DOHH2 (cell line): Measurements from ENCODE around the gene SIPA1L2.

ENCODE experiments used
- H3F3A ChIP-seq: fragments of 200-600 bp; sonication (generic), shearing (Covaris generic); 2 replicates; pipeline ENCODE4 v1.6.0; 2016; ENCODE audit warnings: antibody characterized with exemption, mild to moderate bottlenecking; ENCODE audit not compliant: control insufficient read depth, insufficient read depth
- H3K27ac ChIP-seq: fragments of 200-600 bp; sonication (generic); 2 replicates; pipeline ENCODE4 v1.5.1; 2014; ENCODE audit warnings: low read depth, mild to moderate bottlenecking, low read length, moderate library complexity
- H3K27me3 ChIP-seq: fragments of 200-600 bp; sonication (generic); 2 replicates; pipeline ENCODE4 v1.6.1; 2014; ENCODE audit warnings: mild to moderate bottlenecking, low read length, mixed read lengths; ENCODE audit not compliant: control insufficient read depth
- H3K36me3 ChIP-seq: fragments of 200-600 bp; sonication (generic); 2 replicates; pipeline ENCODE4 v1.6.1; 2014; ENCODE audit warnings: mild to moderate bottlenecking, low read length, moderate library complexity, mixed read lengths; ENCODE audit not compliant: control insufficient read depth
- H3K4me1 ChIP-seq: fragments of 200-600 bp; sonication (generic); 2 replicates; pipeline ENCODE4 v1.6.1; 2014; ENCODE audit warnings: mild to moderate bottlenecking, low read length, mixed read lengths; ENCODE audit not compliant: control insufficient read depth
- H3K4me2 ChIP-seq: fragments of 200-600 bp; sonication (generic); 2 replicates; pipeline ENCODE4 v1.6.0; 2014; ENCODE audit warnings: mild to moderate bottlenecking, low read length, moderate library complexity
- H3K4me3 ChIP-seq: fragments of 200-600 bp; sonication (generic); 2 replicates; pipeline ENCODE4 v1.5.1; 2014; ENCODE audit warnings: mild to moderate bottlenecking, low read length, mixed read lengths
- H3K79me2 ChIP-seq: fragments of 200-600 bp; sonication (generic); 2 replicates; pipeline ENCODE4 v1.6.1; 2014; ENCODE audit warnings: mild to moderate bottlenecking, low read length, mixed read lengths; ENCODE audit not compliant: control insufficient read depth
- H3K9me2 ChIP-seq: fragments of 200-600 bp; sonication (generic); replicated peaks from 2 replicates; pipeline ENCODE4 v1.6.1; 2014; ENCODE audit warnings: mild to moderate bottlenecking, low read length, mixed read lengths; ENCODE audit not compliant: control insufficient read depth
- H3K9me3 ChIP-seq: fragments of 200-600 bp; sonication (generic); 2 replicates; pipeline ENCODE4 v1.6.1; 2014; ENCODE audit warnings: antibody characterized with exemption, low read length, mixed read lengths; ENCODE audit not compliant: control insufficient read depth, insufficient read depth
- H4K20me1 ChIP-seq: fragments of 200-600 bp; sonication (generic); 2 replicates; pipeline ENCODE4 v1.6.0; 2014; ENCODE audit warnings: low read depth, mild to moderate bottlenecking, antibody characterized with exemption, low read length, moderate library complexity; ENCODE audit not compliant: control insufficient read depth, insufficient read depth
- EZH2phosphoT487 ChIP-seq: fragments of 200-600 bp; sonication (generic); IDR thresholded peaks from 2 replicates; pipeline ENCODE4 v1.6.1; 2017; ENCODE audit warnings: borderline replicate concordance, mild to moderate bottlenecking, antibody characterized with exemption, low read length, moderate library complexity, mixed read lengths
- TF ChIP-seq, protein P1 (sequence below): fragments of 200-600 bp; sonication (generic); IDR thresholded peaks from one replicate; pipeline ENCODE4 v1.5.1; 2014; ENCODE audit warnings: antibody characterized with exemption, mild to moderate bottlenecking, low read depth, low read length; ENCODE audit not compliant: poor library complexity, severe bottlenecking

SIPA1L2 gene

GRCh38 chr1:232653789-232654188 lies 23.9 kb upstream of the SIPA1L2 start:
- Histone ChIP-seq H3K9me2 (no peaks in the 10 kb centered on the region), H3K4me2 (no peak overlapping the region), H3K27ac (no peak overlapping the region), H3F3A (no peaks in the 10 kb centered on the region), H4K20me1 (no peaks in the 10 kb centered on the region), H3K4me1 (no peaks in the 10 kb centered on the region), H3K9me3 (no peaks in the 10 kb centered on the region), H3K4me3 (no peak overlapping the region), H3K79me2 (no peaks in the 10 kb centered on the region), H3K27me3 (no peaks in the 10 kb centered on the region), H3K36me3 (no peaks in the 10 kb centered on the region)
- TF ChIP-seq EZH2phosphoT487: no peak
- TF ChIP-seq, protein P1, sequence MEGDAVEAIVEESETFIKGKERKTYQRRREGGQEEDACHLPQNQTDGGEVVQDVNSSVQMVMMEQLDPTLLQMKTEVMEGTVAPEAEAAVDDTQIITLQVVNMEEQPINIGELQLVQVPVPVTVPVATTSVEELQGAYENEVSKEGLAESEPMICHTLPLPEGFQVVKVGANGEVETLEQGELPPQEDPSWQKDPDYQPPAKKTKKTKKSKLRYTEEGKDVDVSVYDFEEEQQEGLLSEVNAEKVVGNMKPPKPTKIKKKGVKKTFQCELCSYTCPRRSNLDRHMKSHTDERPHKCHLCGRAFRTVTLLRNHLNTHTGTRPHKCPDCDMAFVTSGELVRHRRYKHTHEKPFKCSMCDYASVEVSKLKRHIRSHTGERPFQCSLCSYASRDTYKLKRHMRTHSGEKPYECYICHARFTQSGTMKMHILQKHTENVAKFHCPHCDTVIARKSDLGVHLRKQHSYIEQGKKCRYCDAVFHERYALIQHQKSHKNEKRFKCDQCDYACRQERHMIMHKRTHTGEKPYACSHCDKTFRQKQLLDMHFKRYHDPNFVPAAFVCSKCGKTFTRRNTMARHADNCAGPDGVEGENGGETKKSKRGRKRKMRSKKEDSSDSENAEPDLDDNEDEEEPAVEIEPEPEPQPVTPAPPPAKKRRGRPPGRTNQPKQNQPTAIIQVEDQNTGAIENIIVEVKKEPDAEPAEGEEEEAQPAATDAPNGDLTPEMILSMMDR: no peak

- Histone ChIP-seq H3K4me3 (no peak overlapping the region), H4K20me1 (no peaks in the 10 kb centered on the region), H3K4me2 (no peak overlapping the region), H3F3A (no peaks in the 10 kb centered on the region), H3K27ac (no peak overlapping the region), H3K4me1 (no peaks in the 10 kb centered on the region), H3K9me3 (no peaks in the 10 kb centered on the region), H3K36me3 (no peaks in the 10 kb centered on the region), H3K27me3 (no peaks in the 10 kb centered on the region), H3K9me2 (no peaks in the 10 kb centered on the region), H3K79me2 (no peaks in the 10 kb centered on the region)
- TF ChIP-seq, protein P1: no peak
- no peak for TF ChIP-seq EZH2phosphoT487
Measured at GRCh38 chr1:232650845-232651244, 20.9 kb upstream of the SIPA1L2 start.

GRCh38 chr1:232650418-232650817 lies 20.5 kb upstream of the SIPA1L2 start:
- Histone ChIP-seq H3K79me2 (no peaks in the 10 kb centered on the region), H3K4me3 (no peak overlapping the region), H3K27me3 (no peaks in the 10 kb centered on the region), H3K27ac (no peak overlapping the region), H3F3A (no peaks in the 10 kb centered on the region), H3K36me3 (no peaks in the 10 kb centered on the region), H3K9me3 (no peaks in the 10 kb centered on the region), H4K20me1 (no peaks in the 10 kb centered on the region), H3K9me2 (no peaks in the 10 kb centered on the region), H3K4me2 (no peak overlapping the region), H3K4me1 (no peaks in the 10 kb centered on the region)
- no peak for TF ChIP-seq EZH2phosphoT487
- TF ChIP-seq, protein P1: no peak

DNA sequence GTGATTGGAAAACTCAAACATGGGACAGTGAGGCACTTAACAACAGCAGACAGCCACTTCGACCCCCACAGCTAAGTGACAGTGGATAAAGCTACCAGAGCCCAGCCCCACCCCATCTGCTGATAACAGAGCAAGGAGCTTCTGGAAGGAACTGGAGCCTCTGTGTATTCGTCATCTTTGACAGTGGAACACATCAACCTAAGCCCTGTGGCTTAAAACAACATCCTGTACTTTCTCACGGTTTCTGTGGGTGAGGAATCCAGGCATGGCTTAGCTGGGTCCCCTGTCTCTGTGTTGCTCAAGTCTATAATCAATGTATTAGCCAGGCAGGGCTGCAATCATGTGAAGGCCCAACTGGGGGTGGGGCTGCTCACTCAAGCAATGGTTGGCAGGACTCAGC lies 18.4 kb upstream of the SIPA1L2 start:
- H3K9me3 ChIP-seq: no peaks in the 10 kb centered on the region
- no peaks in the 10 kb centered on the region for H3K27me3 ChIP-seq
- TF ChIP-seq, protein P1: no peak
- no peak for TF ChIP-seq EZH2phosphoT487

More for the DNA sequence above, 18.4 kb upstream of the SIPA1L2 start:
- Histone ChIP-seq H3K27ac (no peak overlapping the region), H3K9me2 (no peaks in the 10 kb centered on the region), H3K4me2 (no peak overlapping the region), H3K79me2 (no peaks in the 10 kb centered on the region), H3F3A (no peaks in the 10 kb centered on the region), H3K4me3 (no peak overlapping the region), H4K20me1 (no peaks in the 10 kb centered on the region), H3K36me3 (no peaks in the 10 kb centered on the region), H3K4me1 (no peaks in the 10 kb centered on the region)
